HEK293T (cell line): ENCODE data around the gene MEIOSIN.

Source experiments
- ARNT ChIP-seq: fragments of 450-650 bp; IDR thresholded peaks from 2 replicates; pipeline ENCODE4 v1.6.1; 2017; ENCODE audit warnings: mild to moderate bottlenecking
- BHLHE40 ChIP-seq: fragments of 450-650 bp; IDR thresholded peaks from 2 replicates; pipeline ENCODE4 v1.6.1; 2016; ENCODE audit warnings: mild to moderate bottlenecking, moderate library complexity, borderline replicate concordance
- CTBP1 ChIP-seq: fragments of 450-650 bp; IDR thresholded peaks from 2 replicates; pipeline ENCODE4 v1.6.1; 2016; ENCODE audit warnings: borderline replicate concordance
- ELF4 ChIP-seq: fragments of 450-650 bp; IDR thresholded peaks from 2 replicates; pipeline ENCODE4 v1.6.1; 2017; ENCODE audit warnings: antibody characterized with exemption
- FOXK2 ChIP-seq: fragments of 450-650 bp; IDR thresholded peaks from 2 replicates; pipeline ENCODE4 v1.6.1; 2016; ENCODE audit warnings: mild to moderate bottlenecking
- FOXM1 ChIP-seq: fragments of 450-650 bp; IDR thresholded peaks from 2 replicates; pipeline ENCODE4 v1.6.1; 2017; ENCODE audit warnings: mild to moderate bottlenecking, borderline replicate concordance
- HDGF ChIP-seq: fragments of 450-650 bp; IDR thresholded peaks from 2 replicates; pipeline ENCODE4 v1.6.1; 2017; ENCODE audit warnings: antibody characterized with exemption, borderline replicate concordance
- L3MBTL2 ChIP-seq: fragments of 450-650 bp; conservative IDR thresholded peaks from 2 replicates; pipeline ENCODE4 v1.6.1; 2016; ENCODE audit warnings: mild to moderate bottlenecking
- NFRKB ChIP-seq: fragments of 450-650 bp; IDR thresholded peaks from 2 replicates; pipeline ENCODE4 v1.6.1; 2016; ENCODE audit warnings: mild to moderate bottlenecking, moderate library complexity
- SP1 ChIP-seq: fragments of 450-650 bp; IDR thresholded peaks from 2 replicates; pipeline ENCODE4 v1.6.1; 2017
- SUZ12 ChIP-seq: fragments of 450-650 bp; IDR thresholded peaks from 2 replicates; pipeline ENCODE4 v1.6.1; 2016; ENCODE audit warnings: mild to moderate bottlenecking
- TARDBP ChIP-seq: fragments of 450-650 bp; IDR thresholded peaks from 2 replicates; pipeline ENCODE4 v1.6.1; 2016
- ZNF384 ChIP-seq: fragments of 450-650 bp; IDR thresholded peaks from 2 replicates; pipeline ENCODE4 v1.6.1; 2016
- TF ChIP-seq, protein P1 (sequence below): fragments of 450-650 bp; IDR thresholded peaks from 2 replicates; pipeline ENCODE4 v1.6.1; 2016

- TF ChIP-seq FOXM1: no peak
- no peak for TF ChIP-seq BHLHE40
- peak; percentile 27; the same call in 1 of the 2 replicates for TF ChIP-seq L3MBTL2
- no peak for TF ChIP-seq FOXK2
- TF ChIP-seq ZNF384: no peak
- TF ChIP-seq TARDBP: no peak
- TF ChIP-seq NFRKB: no peak
- TF ChIP-seq, protein P1, sequence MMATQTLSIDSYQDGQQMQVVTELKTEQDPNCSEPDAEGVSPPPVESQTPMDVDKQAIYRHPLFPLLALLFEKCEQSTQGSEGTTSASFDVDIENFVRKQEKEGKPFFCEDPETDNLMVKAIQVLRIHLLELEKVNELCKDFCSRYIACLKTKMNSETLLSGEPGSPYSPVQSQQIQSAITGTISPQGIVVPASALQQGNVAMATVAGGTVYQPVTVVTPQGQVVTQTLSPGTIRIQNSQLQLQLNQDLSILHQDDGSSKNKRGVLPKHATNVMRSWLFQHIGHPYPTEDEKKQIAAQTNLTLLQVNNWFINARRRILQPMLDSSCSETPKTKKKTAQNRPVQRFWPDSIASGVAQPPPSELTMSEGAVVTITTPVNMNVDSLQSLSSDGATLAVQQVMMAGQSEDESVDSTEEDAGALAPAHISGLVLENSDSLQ: peak; percentile 96
- TF ChIP-seq HDGF: no peak
- no peak for TF ChIP-seq ARNT
- no peak for TF ChIP-seq SP1
- TF ChIP-seq SUZ12: no peak
- no peak for TF ChIP-seq ELF4
- TF ChIP-seq CTBP1: no peak
Observed at GRCh38 chr19:45717131-45717982, 15.9 kb upstream of the MEIOSIN start.
